ENCODE data around the gene P2RX1.

The P2RX1 gene

GRCh38 chr17:3903051-3903825 lies 13.0 kb downstream of the P2RX1 start:
- no peak for FAIRE-seq

GRCh38 chr17:3900646-3901045 lies 15.6 kb downstream of the P2RX1 start:
- FAIRE-seq: no peak

GRCh38 chr17:3897731-3898130 lies 18.5 kb downstream of the P2RX1 start:
- FAIRE-seq: no peak

- FAIRE-seq: no peak
Observed at GRCh38 chr17:3896968-3897235, 19.4 kb downstream of the P2RX1 start.

- FAIRE-seq: no peak
Observed at GRCh38 chr17:3896108-3896967, 19.9 kb downstream of the P2RX1 start.

GRCh38 chr17:3895354-3895753 lies 20.9 kb downstream of the P2RX1 start:
- no peak for FAIRE-seq

GRCh38 chr17:3894911-3895343 lies 21.3 kb downstream of the P2RX1 start:
- no peak for FAIRE-seq

- no peak for FAIRE-seq
Observed at GRCh38 chr17:3894188-3894587, 22.1 kb downstream of the P2RX1 start.

GRCh38 chr17:3893720-3894116 lies 22.5 kb downstream of the P2RX1 start:
- FAIRE-seq: no peak

- no peak for FAIRE-seq
Observed at GRCh38 chr17:3893003-3893719, 23.1 kb downstream of the P2RX1 start, which contains the start of gene CAMKK1. TSS of gene CAMKK1 (minus strand) at chr17:3893053. CDS start at chr17:3885687, 7,366 bp downstream.

GRCh38 chr17:3892095-3892998 lies 23.9 kb downstream of the P2RX1 start:
- FAIRE-seq: no peak

- no peak for FAIRE-seq
Observed at GRCh38 chr17:3891626-3892094, 24.6 kb downstream of the P2RX1 start.

GRCh38 chr17:3890878-3891219 lies 25.4 kb downstream of the P2RX1 start:
- no peak for FAIRE-seq

- no peak for FAIRE-seq
Observed at GRCh38 chr17:3890082-3890877, 26.0 kb downstream of the P2RX1 start.

GRCh38 chr17:3889325-3890012 lies 26.8 kb downstream of the P2RX1 start:
- no peak for FAIRE-seq

GRCh38 chr17:3888343-3889171 lies 27.7 kb downstream of the P2RX1 start:
- FAIRE-seq: no peak

- no peak for FAIRE-seq
Observed at GRCh38 chr17:3887804-3888203, 28.5 kb downstream of the P2RX1 start.

GRCh38 chr17:3887394-3887793 lies 28.9 kb downstream of the P2RX1 start:
- no peak for FAIRE-seq

GRCh38 chr17:3886776-3887175 lies 29.5 kb downstream of the P2RX1 start:
- no peak for FAIRE-seq

GRCh38 chr17:3885970-3886369 lies 30.3 kb downstream of the P2RX1 start:
- FAIRE-seq: no peak

All from A204.1 (cell line).